ENCODE results near the gene RELL1.

RELL1 gene

GRCh38 chr4:37664696-37665095 lies 21.5 kb downstream of the RELL1 start:
- DNase-seq: no peak

GRCh38 chr4:37663552-37663951 lies 22.6 kb downstream of the RELL1 start:
- no peak for DNase-seq

DNA sequence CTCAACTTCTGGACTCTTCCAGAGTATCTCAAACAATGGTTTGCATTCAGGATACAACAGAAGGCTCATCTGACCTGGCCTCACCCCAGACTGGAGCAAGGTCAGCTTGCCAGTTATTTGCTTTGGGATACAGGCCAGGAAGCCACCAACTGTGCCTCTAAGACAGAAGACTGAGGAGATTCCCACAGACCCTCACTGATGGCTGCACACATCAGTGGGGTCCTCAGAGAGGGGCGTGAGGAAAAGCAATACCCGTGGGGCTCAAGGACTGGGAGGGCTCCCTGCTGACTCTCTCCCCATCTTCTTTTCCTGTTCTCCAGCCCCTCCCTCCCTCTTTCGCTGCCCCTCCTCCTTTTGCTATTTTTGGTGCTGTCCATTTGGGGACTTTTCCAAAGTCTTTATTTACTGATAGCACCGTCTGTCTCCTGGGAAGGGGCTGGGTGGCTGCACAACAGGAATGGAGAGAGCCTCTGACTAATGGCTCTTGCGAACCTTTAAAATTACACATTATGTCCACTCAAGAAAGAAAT lies 23.2 kb downstream of the RELL1 start:
- no peak for DNase-seq

- DNase-seq: no peak
Observed at GRCh38 chr4:37662251-37662650, 23.9 kb downstream of the RELL1 start.

DNA sequence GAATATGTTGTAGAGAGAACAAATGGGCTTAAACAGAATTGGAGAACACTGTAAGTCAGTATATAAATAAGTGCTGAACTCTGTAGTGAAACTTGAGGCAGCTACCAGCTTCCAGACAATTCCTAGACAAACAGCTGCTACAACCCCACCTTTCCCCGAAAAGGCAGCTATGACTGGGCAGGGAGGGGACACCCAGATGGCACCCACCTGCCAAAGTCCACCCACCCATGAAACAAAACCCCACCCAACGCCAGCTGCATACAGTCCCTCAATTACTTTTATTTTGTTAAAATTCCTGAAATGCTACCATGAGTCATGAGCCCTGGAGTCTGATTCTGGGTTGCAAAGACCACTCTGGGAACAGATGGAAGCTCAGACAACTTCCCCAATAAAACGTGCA lies 24.4 kb downstream of the RELL1 start:
- no peak for DNase-seq

DNA sequence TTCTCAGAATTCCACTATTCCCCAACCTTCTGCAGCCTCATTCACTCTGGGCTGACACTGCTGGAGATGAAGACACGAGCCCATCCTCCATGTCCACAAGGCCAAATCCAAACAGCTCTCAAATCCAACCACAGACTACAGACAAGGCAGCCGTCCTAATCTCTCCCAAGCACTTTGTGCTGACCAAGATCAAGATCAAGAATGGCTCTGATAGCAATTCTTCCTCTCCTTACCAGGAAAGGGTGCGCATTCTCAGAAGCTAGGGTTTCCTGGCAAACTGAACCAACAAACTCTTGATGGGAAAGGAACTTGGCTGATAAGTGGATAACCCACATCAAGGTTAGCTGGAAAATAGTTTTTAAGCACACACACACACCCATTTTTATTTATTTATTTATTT lies 26.5 kb downstream of the RELL1 start:
- DNase-seq: no peak

- no peak for DNase-seq
Observed at GRCh38 chr4:37656649-37657048, 29.5 kb downstream of the RELL1 start.

- no peak for DNase-seq
Observed at GRCh38 chr4:37653601-37654000, 32.6 kb downstream of the RELL1 start.

DNA sequence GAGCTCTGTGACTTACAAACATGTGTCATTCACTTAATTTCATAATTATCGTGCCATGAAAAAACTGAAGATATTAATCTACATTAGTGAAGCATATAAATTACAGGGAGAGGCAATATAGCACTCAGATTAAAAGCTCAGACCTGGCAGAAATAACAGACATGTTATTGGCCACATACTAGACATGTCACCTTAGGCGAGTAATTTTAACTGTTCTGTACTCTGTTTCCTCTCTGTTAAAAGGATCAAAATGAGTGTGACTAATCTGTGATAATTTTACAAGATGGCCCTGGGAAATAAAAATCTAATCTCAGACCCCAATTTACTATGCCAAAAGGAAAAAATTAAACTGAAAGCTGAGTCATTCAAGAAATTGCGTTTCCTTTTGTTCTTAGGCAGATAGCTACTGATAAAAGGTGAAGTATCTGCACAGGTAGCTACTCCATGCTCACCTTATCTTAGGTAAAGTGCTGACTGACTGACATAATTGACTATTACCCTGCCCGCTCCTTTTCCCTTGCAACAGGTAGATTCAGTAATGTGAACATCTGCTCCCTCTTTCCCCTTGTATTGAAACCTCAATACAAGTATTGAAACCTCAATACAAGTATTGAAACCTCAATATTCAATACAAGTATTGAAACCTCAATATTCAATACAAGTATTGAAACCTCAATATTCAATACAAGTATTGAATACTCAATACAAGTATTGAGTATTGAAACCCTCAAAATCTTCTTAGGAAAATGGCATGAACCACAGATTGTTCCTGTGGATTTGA lies 33.2 kb downstream of the RELL1 start:
- DNase-seq: no peak

DNA sequence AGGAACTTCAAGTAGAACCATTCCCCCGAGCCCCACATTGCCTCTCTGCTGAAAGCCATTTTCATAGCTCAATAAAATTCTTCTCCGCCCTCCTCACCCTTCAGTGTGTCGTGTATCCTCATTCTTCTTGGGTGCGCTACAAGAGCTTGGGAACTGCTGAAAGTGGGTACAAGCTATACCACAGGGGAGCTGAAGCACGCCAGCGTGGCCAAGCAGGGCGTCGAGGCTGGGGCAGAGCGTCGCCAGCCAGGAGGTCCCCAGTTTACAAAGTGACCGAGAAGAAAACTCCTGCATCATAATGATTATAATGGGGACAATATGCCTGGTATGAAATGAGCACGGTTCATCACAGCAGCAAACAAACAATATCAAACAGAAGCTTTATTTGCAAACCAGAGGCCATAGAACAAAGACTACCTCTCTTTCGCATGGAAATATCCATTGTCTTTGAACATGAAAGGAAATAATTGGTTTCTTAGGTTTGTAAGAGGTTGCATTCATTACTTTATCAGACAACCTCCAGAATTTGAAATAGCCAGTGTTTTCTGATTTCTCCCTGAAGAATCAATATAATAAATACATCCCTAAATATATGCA lies 34.3 kb downstream of the RELL1 start:
- DNase-seq: no peak

GRCh38 chr4:37650481-37650880 lies 35.7 kb downstream of the RELL1 start:
- no peak for DNase-seq

DNA sequence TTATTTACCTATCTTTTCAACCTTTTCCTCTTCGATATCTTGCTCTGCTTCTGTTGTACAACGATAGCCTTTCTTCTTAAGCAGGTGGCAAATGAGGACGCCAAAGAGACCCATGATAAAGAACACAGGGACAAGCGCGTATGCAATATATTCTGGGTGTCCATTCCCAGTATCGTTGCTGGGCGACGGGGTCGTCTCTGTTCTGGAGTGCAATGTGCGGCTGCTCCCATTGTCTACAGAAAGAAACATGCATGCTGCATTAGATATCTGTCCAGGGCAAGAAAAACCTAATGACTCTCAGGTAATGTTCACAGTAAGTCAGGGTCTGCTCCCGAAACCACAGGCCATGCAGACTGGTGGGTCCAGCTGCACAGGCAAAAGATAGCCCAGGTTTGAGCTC lies 36.9 kb downstream of the RELL1 start:
- no peak for DNase-seq

DNA sequence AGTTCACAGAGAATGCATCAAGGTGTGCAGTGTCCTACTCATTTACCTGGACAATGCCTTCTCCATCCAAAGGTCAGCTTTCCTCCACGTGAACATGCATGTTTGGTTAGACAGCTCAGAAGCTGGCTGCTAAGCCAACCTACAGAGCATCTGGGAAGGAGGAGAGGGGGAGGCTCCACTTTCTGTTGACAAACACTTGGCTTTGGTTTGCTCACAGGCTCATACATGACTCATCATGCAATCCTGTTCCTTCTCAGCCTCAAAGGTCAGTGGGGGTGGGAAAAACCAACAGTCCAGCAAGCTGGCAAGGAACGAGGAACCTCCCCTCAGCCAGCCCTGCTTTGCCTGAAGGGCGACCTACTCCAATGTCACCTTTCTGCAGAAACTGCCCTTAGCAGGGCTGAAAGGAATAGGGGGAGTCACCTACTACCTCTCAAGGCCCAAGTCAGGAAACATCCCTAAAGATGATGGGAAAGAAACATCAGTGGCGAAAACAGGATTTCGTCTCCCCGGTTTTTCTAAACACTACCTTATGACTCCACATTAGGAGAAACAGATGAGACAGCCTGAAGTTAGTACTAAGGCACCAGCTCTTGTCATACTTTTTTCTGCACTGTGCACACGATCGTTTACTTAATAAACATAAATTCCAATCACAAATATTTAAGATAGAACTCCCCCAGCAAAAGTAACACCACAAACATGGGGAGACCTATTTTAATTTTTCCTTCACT lies 37.9 kb downstream of the RELL1 start:
- no peak for DNase-seq

GRCh38 chr4:37646247-37646646 lies 39.9 kb downstream of the RELL1 start:
- no peak for DNase-seq

- DNase-seq: no peak
Observed at GRCh38 chr4:37645736-37646135, 40.4 kb downstream of the RELL1 start.

GRCh38 chr4:37644962-37645361 lies 41.2 kb downstream of the RELL1 start:
- DNase-seq: no peak

DNA sequence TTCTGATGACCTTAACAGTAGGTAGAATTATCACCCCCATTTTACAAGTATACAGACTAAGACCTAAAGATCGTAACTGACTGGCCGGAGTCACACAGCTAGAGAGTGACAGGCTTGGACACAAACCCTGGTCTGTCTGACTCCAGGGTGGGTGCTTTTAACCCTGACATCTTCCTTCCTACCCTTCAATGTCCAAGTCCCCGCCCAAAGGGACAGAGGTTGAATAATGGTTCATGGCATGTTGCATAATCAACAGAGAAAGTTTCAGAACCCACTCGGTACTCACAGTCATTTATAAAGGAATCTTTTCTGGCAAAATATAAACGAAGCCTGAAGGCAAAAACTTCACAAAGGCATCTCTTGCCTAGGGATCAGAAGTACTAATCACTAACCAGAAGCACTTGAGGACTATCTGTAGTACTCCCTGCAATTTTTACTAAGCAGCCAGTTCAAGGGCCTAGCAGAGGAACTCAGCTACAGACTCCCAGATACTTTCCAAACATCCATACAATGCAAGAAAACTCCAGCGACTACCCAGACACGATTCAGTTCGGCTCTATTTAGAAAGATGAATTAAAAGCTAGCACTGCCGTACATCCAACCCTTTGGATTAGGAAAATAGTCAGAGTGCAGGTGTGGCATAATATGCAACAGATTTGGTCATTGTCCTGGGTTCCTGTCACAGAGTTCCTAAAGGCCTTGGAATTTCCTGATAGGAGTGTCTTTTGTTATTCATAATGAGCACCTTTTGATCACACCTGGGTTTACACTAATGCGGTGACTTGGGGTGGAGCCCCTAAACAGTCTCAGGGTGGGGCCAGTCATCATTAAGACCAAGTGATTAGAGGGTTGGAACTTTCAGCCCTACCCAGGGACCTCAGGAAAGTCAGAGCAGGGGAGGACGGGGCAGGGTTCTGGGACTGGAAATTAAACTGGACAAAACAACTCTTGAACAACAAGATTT lies 44.0 kb downstream of the RELL1 start:
- DNase-seq: no peak

DNA sequence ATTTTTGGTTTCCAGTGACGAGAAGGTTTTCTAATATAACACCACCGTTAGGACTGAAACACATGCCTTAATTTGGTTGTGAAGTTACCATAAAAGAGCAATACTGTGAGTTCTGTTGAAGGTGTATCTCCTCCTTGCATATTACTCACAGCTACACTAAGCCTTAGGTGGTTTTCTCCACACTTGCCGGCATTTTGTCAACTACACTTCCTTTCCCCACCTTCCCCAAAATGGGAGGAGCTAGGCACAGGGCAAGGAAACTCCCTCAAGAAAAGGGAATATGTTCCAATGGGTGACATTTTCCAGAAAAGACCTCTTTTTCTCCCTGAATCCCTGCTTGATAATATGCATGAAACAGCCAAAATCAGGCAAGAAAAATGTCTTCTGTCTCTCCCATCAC lies 44.8 kb downstream of the RELL1 start:
- no peak for DNase-seq

DNA sequence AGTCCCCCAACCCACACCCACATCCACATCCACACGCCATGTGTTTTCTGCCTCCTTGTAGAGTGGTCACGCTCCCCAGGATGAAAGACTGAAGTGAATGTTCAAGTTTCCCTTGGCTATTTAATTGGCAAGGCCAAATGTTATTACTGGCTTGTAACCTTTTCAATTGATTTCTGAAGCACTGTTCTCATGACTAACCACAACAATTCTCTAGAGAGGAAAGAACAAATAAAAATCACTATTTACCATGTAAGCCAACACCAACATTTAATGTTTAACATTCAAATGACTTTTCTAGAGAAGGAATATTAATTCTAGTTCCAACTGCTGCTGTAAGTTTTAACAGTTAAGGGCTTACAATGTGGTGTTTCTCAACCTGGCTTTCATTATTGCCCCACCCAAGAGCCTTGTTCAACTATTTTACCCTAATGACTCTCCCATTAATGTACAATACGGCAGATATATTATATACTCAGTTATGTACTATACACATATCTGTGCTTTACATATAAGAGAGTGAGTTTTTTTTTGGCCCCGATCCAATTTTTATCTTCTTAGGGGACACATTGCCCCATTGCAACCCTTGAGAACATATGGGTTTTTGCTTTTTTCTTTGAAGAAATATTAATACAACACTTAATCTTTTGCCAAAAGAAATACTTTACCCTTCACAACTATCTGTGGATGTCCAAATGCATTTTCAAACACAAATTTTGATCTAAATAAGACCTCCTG lies 46.5 kb downstream of the RELL1 start:
- no peak for DNase-seq

DNA sequence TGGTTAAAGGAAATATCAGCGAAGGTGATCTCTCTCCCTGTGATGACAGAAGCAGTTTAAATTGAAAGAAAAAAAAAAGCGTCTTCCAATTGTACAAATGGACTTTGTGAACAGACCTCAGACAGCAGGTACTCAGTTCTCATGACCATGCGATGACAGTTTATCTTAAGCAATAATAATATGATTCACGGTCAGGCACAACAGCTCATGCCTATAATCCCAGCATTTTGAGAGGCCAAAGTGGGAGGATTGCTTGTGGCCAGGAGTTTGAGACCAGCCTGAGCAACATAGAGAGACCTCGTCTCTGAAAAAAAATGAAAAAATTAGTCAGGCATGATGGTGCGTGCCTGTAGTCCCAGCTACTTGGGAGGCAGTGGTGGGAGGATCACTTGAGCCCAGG lies 51.0 kb downstream of the RELL1 start:
- DNase-seq: no peak

GRCh38 chr4:37634180-37634579 lies 52.0 kb downstream of the RELL1 start:
- DNase-seq: no peak

DNA sequence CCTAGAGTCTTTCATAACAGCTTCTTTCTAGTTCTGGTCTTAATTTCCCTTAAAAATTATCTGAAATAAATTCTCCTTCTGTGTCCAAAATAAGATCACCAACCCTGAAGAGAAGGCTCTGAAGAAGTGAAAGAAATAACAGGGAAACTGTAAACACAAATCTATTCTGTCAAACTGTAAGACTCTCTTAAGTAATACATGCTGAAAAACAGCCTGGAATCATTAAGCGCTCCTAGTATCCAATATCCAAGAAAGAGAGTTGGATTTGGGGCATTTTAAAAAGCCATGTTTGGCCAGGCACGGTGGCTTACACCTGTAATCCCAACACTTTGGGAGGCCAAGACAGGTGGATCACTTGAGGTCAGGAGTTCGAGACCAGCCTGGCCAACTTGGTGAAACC lies 53.3 kb downstream of the RELL1 start:
- DNase-seq: no peak
